Umbilical cord (tissue), 2 donors: ENCODE data around the gene CFHR4. TPM values are rescaled to one million over a fixed set of nuclear protein-coding genes. Genes with fewer than 3 reads are reported as not detected.
"Not testable (repeated sequence)": the region's sequence is repeated elsewhere in the genome, so short reads cannot be mapped to it uniquely, and the experiment has no call there.

Source experiments
- DNase-seq: peaks from one replicate; pipeline ENCODE4 v3.0.0-alpha.2; 2015; ENCODE audit warnings: low spot score
- total RNA-seq: library from RNA; depleted of rRNA; stranded (reverse); fragments of >200 nt; gene quantifications from one replicate; pipeline ENCODE4 v1.2.3, GENCODE V29; 2014; ENCODE audit warnings: low replicate concordance; ENCODE audit not compliant: insufficient read depth

Gene CFHR4
- total RNA-seq: not detected

DNA sequence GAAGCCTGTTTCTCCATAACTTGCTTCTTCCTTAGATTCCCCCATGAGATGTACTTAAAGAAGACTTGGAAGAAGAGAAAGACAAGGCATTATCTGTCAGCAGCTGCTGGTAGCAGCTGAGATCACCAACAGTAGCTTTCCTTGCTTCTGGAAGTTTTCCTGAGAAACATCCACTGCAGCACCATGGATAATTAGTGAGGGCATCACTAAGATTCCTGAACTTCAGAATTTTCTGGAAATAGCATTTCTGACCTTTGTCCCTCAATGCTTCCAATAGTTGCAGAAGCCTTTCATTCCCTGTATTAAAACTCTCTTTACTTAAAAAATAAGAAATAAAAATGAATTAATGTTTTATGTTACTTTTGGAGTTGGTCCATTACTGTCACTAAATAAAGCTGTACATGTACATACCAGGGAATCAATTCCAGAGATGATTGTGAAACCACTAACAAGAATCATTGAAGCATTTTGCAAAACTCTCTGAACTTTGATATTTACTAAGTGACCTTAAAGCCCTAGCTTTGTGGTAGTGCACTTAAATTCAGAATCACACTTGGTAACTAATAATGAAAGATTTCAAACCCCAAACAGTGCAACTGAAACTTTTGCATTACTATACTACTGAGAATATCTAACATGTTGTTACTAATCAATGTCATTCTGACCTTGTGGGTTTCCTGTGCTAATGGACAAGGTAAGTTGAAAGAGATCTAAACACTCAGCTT, at the start of gene CFHR4:
Gene CFHR4, plus strand, starts transcription at position 538 of the 725 bp plus-strand sequence. Its CDS starts 99 bp downstream, at position 637.
- DNase-seq: no peak

DNA sequence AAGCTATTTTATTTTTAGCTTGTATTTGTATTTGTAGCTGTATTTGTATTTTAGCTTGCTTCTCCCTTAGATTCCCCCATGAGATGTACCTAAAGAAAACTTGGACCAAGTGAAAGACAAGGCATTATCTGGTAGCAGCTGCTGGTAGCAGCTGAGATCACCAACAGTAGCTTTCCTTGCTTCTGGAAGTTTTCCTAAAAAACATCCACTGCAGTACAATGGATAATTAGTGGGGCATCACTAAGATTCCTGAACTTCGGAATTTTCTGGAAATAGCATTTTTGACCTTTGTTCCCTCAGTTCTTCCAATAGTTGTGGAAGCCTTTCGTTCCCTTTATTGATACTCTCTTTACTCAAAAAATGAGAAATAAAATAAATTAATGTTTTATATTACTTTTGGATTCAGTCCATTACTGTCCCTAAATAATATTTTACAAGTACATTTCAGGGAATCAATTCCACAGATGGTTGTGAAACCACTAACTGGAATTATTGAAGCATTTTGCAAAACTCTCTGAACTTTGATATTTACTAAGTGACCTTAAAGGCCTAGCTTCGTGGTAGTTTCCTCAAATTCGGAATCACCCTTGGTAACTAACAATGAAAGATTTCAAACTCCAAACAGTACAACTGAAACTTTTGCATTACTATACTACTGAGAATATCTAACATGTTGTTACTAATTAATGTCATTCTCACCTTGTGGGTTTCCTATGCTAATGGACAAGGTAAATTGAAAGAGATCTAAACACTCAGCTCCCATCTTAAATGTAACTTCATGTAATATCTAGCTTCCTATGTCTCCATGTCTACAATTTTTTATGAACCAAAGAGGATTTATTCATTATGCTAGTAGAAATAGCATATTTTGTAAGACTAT, 38.0 kb upstream of the CFHR4 start:
- DNase-seq: not testable (repeated sequence)

DNA sequence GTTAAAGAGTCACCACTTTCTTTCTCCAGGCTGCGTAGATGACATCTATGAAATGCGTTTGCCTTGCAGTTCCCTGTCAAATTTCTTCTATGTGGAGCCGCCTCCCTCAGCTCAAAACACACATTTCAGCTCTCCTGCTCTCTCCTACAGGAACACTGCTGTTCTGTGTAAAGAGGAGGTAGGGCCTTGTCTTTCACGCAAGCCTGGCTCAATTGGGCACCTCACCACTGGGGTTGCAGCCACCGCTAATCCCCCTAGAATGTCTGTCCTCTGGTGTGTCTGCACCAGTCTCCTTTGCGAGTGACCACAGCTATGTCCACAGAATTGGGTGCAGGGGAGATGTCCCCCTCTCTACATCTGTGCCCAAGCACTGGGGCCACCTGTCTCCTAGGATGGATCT, 31.8 kb upstream of the CFHR4 start:
- no peak for DNase-seq

DNA sequence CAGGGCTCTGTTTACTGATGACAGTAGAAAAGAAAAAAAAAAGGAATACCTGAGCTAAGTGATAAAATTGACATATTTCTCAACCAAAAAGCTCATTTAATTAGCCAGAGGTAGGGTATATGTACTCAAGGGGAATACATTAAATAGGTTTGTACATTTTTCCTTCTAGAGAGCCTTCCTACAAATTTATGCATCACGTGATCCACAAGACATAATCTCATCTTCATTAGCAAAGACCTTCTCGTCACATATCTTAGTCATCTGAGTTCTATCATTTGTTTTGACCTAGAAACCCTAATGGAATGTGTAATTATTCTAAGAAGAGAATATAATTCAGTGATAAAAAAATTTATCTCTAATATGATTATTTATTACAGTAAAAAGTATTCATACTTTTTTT, 30.7 kb upstream of the CFHR4 start:
- no peak for DNase-seq

DNA sequence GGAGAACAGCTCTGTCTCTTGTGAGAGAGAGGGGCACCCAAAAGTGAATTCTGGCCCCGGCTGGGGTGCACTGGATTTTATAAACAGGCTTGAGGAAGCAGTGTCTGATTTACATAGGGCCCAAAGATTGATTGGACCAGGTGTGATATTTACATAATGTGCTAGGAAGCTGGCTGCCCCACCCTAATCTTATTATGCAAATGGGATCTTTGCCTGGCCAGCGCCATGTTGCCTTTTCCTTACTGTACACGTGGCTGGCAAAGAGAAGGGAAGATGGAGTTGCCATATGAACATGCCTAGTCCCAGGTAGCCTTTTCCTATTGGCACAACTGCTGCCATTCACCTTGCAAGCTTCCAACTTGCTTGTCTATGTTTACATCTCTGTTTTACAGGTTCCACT, 29.0 kb upstream of the CFHR4 start:
- no peak for DNase-seq

DNA sequence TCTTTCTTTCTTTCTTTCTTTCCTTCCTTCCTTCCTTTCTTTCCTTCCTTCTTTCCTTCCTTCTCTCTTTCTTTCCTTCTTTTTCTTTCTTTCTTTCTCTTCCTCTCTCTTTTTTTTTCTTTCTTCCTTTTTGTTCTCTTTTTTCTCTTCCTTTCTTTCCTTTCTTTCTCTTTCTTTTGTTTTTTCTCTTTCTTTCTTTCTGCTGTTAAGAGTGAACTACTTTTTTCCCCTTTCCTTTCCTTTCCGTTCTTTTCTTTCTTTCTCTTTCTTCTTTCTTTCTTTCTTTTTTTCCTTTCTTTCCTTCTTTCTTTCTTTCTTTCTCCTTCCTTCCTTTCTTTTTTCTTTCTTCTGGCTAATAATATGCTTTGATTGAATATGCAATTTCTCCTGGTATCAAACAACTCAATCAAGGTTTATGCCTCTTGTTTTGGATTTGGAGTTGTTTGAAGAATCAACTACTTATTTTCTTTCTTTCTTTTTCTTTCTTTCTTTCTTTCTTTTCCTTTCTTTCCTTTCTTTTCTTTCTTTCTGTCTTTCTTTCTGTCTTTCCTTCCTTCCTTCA, 27.4 kb upstream of the CFHR4 start:
- no peak for DNase-seq

DNA sequence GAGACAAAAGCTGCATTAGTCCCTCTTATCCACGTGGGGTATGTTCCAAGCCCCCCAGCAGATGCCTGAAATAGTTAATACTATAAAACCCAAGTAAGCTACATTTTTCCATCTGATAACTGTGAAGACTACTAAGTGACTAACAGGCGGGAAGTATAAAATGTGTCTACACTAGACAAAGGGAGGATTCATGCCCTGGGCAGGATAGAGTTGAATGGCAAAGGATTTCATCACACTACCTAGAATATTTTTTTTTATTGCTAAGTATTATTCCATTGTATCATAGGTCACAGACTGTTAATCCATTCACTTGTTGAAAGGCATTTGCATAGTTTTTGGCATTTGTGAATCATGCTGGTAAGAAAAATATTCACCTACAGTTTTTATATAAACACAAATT, 26.4 kb upstream of the CFHR4 start:
- DNase-seq: no peak

DNA sequence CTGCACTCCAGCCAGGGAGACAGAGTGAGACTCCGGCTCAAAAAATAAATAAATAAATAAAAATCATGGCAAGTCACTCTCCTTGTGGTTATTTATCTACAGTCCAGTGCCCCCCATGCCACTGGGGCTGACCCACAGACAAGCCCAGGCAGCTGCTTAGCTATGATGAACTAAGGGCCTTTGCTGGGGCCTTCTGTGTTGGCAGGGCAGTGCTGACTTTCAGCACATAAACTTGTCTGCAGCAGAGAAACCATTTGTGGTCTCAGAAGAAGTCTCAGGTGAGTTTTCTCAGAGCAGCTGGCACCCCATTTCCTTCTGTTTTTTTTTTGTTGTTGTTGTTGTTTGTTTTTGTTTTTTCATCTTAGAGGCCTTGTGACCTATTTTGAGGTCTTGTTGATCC, 20.9 kb upstream of the CFHR4 start:
- no peak for DNase-seq

DNA sequence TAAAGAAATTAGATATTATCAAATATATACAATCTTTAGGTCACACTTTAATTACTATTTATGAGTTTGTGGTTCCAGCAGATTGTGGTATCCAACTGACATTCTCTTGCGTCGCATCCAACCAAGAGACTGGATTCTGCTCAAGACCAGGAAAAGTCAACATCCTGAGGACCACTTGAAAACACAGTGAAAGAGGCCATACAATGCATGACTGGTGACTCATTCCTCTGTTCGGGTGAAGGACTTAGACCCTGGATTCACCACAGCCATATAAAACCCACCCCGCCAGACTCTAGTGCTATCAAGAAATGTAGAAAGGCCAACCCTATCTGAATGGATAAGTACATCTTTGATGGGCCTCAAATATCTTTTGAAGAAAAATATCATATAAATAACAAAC, 14.5 kb upstream of the CFHR4 start:
- DNase-seq: no peak

DNA sequence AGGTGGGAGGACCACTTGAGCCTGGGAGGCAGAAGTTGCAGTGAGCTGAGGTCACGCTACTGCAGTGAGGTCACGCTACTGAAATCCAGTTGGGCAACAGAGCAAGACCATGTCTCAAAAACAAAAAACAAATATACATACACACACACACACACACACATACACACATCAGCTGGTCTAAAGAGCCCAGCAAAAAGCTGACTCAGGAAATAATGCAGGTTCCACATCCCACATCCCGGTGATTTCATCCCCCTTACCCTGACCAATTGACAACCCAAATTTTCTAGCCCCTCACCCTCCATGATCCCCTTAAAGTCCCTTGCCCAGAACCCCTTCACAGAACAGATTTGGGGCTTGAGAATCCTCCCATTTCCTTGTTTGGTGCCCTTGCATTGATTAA, 11.9 kb upstream of the CFHR4 start:
- DNase-seq: no peak

DNA sequence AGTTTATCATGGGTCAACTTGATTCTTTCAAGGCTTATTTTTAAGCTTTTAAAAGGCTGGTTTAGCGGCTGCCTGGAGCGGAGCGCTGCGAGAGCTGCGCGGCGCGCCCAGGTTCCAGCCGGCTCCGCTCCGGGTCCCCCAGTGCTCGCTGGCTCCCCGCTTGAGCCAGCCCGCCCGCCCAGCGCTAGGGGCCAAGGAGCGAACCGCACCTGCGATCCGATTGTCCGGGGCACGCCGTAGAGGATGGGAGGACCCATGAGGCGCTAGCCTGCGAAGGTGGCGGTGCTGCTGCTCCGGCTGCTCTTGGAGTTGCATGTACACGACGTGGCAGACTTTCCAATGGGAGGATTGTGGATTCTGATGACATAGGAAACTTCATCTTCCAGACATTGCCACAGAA, 9.9 kb upstream of the CFHR4 start:
- no peak for DNase-seq

DNA sequence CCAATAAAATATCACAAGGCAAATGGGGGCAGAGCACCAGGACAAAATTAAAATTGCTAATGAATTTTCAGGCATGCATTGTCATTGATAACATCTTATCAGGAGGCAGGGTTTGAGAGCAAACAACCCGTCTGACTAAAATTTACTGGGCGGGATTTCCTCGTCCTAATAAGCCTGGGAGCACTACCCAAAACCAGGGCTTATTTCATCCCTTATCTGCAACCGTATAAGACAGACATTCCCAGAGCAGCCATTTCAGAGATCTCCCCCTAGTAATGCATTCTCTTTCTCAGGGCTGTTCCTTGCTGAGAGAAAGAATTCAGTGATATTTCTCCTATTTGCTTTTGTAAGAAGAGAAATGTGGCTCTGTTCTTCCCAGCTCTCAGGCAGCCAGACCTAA, 1.3 kb upstream of the CFHR4 start:
- DNase-seq: not testable (repeated sequence)

DNA sequence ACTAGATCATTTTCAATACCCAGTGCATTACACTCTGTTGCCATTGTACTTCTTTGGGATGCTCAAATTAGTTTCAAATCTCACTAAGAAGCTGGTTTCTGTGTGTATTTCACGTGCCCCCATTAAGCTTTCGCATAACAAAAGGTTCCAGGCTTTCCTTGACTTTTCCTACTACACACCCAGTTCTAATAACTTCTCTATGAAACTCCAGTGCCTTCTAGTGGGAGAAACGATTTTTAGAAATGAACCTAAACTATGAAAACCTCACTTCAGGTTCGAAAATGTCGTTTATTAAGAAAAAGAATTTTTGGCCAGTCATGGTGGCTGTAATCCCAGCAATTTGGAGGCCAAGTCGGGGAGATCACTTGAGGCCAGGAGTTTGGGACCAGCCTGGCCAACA, 2.8 kb downstream of the CFHR4 start:
- no peak for DNase-seq

DNA sequence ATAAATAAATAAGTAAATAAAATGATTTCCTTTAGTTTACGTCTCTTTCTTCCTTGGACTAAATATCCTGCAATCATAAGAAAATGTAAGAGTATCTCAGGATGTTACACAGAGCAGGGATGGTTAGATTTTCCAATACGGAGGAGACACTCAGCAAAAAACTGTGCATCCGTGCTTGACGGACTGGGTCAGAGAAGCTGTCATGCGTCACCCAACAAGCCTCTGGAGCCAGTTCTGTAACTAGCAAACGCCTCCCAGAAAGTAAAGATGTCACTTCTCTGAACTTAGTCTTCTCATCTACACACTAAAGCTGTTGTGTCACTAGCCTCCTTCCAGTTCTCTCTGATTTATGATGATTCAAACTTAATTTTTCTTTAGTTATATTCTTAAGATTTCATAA, 3.4 kb downstream of the CFHR4 start:
- no peak for DNase-seq

DNA sequence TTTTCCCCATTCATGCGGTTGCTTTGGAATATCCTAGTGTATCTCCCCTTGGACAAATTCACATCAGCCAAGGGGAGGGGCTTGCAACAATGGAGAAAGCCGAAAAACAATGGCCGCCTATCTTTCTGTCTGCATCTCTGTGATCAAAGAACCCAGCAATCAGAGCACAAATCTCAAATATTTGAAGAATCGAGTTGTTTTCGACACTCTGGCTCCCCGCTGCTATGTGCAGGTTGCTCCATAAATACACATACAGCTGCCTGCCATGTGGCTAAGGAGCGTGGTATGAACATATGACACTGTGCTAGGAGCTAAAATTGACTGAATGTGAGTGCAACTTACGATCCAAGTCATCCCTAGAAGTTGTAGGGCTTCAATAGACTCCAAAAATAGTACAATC, 8.5 kb downstream of the CFHR4 start:
- DNase-seq: no peak

DNA sequence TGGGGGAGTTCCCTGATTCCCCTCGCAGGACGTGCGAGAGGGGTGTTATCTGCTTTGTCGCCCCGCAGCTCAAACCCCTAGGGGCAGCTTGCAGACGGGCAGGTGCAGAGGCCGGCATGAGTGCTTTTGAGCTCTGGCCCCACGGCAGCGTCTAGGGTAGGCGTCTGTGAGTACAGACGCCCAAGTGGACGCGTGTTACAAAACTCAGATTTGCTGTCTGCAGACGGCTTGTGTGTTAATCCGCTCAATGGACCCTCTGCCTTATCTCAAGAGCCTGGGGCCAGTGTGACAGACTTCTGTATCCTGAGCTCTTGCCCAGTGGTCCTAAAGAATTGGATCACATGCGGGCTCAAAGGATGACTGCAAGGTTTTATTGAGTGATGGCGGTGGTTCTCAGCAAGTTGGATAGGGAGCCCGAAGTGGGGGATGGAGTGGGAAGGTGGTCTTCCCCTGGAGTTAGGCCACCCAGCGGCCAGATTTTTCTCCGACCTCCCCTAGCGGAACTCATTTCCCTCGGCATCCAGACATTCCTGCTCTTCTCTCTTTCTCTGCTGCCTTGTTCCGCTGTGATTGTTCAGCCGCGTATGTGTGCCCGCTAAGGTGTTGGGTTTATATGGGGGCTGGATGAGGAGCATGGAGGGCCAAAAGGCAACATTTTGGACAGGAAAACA, 9.4 kb downstream of the CFHR4 start:
- DNase-seq: no peak

DNA sequence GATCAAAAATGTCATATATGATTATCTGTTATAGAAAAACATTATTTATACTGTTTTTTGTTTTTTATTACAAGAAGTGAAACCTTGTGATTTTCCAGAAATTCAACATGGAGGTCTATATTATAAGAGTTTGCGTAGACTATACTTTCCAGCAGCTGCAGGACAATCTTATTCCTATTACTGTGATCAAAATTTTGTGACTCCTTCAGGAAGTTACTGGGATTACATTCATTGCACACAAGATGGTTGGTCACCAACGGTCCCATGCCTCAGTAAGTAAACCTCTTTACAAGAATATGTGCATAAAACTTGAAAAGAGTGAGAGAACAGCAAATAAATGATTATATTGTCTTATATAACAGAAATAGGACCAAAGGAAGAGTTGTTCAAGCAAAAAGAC, 14.5 kb downstream of the CFHR4 start:
- no peak for DNase-seq

DNA sequence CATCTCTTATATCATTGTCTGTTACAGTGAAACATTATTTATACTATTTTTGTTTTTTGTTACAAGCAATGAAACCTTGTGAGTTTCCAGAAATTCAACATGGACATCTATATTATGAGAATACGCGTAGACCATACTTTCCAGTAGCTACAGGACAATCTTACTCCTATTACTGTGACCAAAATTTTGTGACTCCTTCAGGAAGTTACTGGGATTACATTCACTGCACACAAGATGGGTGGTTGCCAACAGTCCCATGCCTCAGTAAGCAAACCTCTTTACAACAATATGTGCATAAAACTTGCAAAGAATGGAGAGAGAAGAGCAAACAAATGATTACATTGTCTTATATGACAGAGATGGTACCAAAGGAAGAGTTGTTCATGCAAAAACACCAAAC, 22.4 kb downstream of the CFHR4 start:
- no peak for DNase-seq

DNA sequence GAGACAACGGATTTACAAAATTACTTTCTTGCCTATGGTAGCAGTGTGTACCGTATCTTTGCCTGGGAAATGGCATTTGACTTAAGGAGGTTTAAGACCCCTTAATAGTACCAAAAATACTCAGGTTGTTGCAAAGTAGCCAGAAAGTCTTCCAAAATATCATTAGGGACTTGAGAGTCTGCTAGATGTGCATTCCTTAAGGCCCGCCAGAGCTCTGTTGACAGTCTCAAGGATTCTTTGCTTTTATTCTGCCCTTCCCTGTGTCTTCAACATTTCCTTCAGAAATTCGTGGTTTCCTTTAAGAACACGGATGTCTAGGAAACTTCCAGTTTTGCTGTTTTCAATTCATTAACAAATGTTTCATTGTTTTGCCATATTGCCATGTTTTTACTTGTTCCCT, 24.4 kb downstream of the CFHR4 start:
- not testable (repeated sequence) for DNase-seq

DNA sequence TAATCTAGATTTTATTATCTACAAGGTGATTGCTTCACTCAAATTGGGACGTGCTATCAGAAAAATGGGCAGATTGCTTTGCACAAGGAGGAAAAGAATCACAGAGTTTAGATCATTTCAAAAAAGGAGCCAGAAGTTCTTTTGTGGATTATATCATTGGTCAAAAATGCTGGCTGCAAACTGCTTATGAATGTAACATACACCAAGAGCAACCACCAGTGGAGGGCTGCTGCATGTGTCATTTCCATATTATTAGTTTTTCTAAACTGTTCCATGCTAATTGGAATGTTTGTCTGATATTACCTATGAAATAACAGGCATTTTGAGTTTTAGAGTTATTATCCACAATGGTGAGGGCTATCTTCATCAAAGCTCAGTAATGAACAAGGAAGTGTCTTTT, 39.0 kb downstream of the CFHR4 start:
- DNase-seq: not testable (repeated sequence)

DNA sequence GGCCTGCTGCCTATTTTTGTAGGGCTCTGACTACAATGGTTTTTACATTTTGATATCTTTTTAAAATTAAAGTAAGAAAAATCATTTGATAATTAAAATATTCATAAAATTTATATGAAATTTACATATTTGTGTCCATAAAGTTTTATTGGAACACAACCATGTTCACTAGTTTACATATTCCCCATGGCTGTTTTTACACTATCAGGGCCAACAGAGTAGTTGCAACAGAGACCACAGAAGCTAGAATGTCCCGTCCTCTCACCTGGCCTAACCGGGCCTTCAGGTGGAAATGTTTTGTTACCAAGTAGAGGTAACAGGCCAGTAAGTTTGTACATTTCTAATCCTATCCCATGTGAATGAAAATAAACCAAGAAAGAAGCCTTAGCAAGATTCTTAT, 45.0 kb downstream of the CFHR4 start:
- DNase-seq: not testable (repeated sequence)

DNA sequence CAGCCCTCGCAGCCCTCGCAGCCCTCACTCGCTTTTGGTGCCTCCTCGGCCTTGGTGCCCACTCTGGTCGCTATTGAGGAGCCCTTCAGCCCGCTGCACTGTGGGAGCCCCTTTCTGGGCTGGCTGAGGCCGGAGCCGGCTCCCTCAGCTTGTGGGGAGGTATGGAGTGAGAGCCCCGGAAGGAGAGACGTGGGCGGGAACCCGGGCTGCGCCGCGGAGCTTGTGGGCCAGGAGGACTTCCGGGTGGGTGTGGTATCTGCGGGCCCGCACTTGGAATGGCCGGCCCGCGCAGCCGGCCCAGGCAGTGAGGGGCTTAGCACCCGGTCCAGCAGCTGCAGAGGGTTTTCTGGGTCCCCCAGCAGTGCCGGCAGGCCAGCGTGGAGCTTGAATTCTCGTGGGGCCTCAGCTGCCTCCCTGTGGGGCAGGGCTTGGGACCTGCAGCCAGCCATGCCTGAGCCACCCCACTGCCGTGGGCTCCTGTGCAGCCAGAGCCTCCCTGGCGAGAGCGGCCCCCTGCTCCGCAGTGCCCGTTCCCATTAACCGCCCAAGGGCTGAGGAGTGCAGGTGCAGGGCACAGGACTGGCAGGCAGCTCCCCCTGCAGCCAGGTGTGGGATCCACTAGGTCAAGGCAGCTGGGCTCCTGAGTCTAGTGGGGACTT, 45.8 kb downstream of the CFHR4 start:
- DNase-seq: no peak
